ENCODE data around the gene SNRPD3. TPM values are rescaled to one million over a fixed set of nuclear protein-coding genes. Genes with fewer than 3 reads are reported as not detected.

SNRPD3 gene
- total RNA-seq, 1 experiment from 2014 or later = 217 TPM

DNA sequence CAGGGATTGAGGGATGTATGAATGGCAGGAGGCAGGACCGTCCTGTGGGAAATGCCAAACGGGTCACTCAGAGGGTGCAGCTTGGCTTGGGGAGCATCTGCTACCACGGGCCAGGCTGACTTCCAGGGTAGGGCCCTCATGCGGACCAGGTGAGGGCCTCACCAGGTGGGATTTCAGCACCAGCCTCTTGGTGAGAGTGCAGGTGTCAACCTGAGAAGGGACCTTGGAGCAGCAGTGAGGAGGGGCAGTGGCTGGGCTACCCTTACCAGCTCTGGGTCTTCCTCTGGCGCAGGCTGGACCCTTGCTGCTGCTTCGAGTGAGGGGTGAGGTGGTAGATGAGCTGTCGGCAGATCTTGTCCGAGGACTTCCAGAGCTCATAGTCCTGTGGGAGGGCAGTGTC is 32.1 kb downstream of the SNRPD3 start:
- no peak overlapping the region for H2AFZ ChIP-seq (ENCODE audit: low read length)
- no peak overlapping the region for H3K27ac ChIP-seq (ENCODE audit: low read length)
- H3K4me1 ChIP-seq (ENCODE audit: low read length) = peaks cover 10% of the 10 kb centered on the region

DNA sequence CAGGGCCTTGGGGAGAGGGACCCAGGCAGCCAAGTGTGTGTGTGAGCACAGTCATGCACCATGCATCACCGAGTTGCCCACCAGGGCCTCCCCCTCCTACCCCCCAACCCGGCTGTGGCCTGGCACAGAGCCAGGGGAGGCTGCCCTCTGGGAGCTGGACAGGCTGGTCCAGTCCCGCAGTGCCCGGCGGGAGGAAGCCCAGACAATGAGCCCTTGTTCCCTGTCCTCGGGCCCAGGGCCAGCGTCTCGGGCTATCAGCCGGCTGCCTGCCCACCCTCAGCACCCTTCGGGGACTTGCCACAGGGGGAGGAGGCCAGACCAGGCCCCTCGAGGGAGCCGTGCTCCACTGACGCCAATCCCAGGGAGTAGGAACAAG is 32.6 kb downstream of the SNRPD3 start:
- no peaks in the 10 kb centered on the region for H3K27me3 ChIP-seq (ENCODE audit: low read length)
- H2AFZ ChIP-seq (ENCODE audit: low read length) = no peak overlapping the region
- DNase-seq = no peak

More for the DNA sequence above, 32.1 kb downstream of the SNRPD3 start:
- H3K36me3 ChIP-seq (ENCODE audit: insufficient read depth, low read length) = no peaks in the 10 kb centered on the region
- no peak overlapping the region for H3K9ac ChIP-seq (ENCODE audit: low read length)
- no peaks in the 10 kb centered on the region for H3K79me2 ChIP-seq (ENCODE audit: low read length)
- no peaks in the 10 kb centered on the region for H3K9me2 ChIP-seq (replicated peaks; ENCODE audit: insufficient read depth, low read length)
- H3K9me3 ChIP-seq (ENCODE audit: low read length) = no peaks in the 10 kb centered on the region
- no peaks in the 10 kb centered on the region; the same call in 1 of the 2 replicates for H4K20me1 ChIP-seq (ENCODE audit: insufficient read depth, low read depth, low read length)
- no peaks in the 10 kb centered on the region for H3K27me3 ChIP-seq (ENCODE audit: low read length)
- H3K4me2 ChIP-seq (ENCODE audit: low read depth, low read length, poor library complexity, severe bottlenecking) = no peak overlapping the region
- H3K4me3 ChIP-seq (ENCODE audit: low read length) = no peak overlapping the region
- no peak for DNase-seq

DNA sequence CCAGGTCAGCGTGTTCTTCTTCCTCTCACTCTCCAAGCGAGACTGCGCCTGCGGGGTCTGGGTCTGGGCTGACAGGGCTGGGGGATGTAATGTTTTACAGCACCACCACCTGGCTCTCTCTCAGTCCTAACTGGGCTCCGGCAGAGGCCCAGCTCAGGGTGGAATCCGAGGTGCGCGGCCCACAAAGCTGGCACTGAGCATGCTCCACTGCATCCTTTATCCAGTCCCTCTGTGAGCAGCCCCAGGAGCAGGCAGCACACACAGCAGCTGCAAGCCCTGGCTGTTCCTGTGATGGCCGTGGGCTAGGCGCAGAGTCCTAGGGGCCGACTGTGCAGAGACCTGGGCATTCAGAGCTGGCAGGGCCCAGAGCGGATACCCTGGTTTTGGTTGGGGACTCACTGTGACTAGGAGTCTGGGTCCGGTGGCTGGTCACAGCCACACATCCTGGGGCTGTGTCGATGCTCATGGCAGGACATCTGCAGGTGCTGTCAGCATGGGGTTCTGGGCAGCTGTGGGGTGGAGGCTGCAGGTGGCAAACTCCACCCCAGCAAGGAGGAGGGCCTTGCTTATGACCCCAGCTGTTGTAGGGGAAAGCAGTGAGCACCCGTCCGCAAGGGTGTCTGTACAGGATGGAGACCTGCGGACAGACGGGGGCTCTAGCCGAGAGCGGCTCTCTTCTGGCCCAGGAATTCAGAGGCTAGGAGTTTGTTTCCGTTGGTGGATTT is 33.1 kb downstream of the SNRPD3 start:
- H4K20me1 ChIP-seq (ENCODE audit: insufficient read depth, low read depth, low read length) = no peaks in the 10 kb centered on the region; the same call in 1 of the 2 replicates
- H2AFZ ChIP-seq (ENCODE audit: low read length) = no peak overlapping the region
- H3K9me2 ChIP-seq (replicated peaks; ENCODE audit: insufficient read depth, low read length) = no peaks in the 10 kb centered on the region
- H3K9ac ChIP-seq (ENCODE audit: low read length) = no peak overlapping the region
- H3K4me2 ChIP-seq (ENCODE audit: low read depth, low read length, poor library complexity, severe bottlenecking) = no peak overlapping the region
- H3K4me1 ChIP-seq (ENCODE audit: low read length) = peaks cover 13% of the 10 kb centered on the region
- no peaks in the 10 kb centered on the region for H3K9me3 ChIP-seq (ENCODE audit: low read length)
- no peak overlapping the region for H3K4me3 ChIP-seq (ENCODE audit: low read length)
- no peaks in the 10 kb centered on the region for H3K27me3 ChIP-seq (ENCODE audit: low read length)
- H3K27ac ChIP-seq (ENCODE audit: low read length) = no peak overlapping the region
- no peaks in the 10 kb centered on the region for H3K36me3 ChIP-seq (ENCODE audit: insufficient read depth, low read length)
- DNase-seq = no peak
- H3K79me2 ChIP-seq (ENCODE audit: low read length) = no peaks in the 10 kb centered on the region

More for the DNA sequence above, 32.6 kb downstream of the SNRPD3 start:
- H3K79me2 ChIP-seq (ENCODE audit: low read length) = no peaks in the 10 kb centered on the region
- H3K4me2 ChIP-seq (ENCODE audit: low read depth, low read length, poor library complexity, severe bottlenecking) = no peak overlapping the region
- H3K9ac ChIP-seq (ENCODE audit: low read length) = no peak overlapping the region
- H3K9me3 ChIP-seq (ENCODE audit: low read length) = no peaks in the 10 kb centered on the region
- H3K36me3 ChIP-seq (ENCODE audit: insufficient read depth, low read length) = no peaks in the 10 kb centered on the region
- H3K4me3 ChIP-seq (ENCODE audit: low read length) = no peak overlapping the region
- no peaks in the 10 kb centered on the region; the same call in 1 of the 2 replicates for H4K20me1 ChIP-seq (ENCODE audit: insufficient read depth, low read depth, low read length)
- peaks cover 13% of the 10 kb centered on the region for H3K4me1 ChIP-seq (ENCODE audit: low read length)
- H3K27ac ChIP-seq (ENCODE audit: low read length) = no peak overlapping the region
- H3K9me2 ChIP-seq (replicated peaks; ENCODE audit: insufficient read depth, low read length) = no peaks in the 10 kb centered on the region

DNA sequence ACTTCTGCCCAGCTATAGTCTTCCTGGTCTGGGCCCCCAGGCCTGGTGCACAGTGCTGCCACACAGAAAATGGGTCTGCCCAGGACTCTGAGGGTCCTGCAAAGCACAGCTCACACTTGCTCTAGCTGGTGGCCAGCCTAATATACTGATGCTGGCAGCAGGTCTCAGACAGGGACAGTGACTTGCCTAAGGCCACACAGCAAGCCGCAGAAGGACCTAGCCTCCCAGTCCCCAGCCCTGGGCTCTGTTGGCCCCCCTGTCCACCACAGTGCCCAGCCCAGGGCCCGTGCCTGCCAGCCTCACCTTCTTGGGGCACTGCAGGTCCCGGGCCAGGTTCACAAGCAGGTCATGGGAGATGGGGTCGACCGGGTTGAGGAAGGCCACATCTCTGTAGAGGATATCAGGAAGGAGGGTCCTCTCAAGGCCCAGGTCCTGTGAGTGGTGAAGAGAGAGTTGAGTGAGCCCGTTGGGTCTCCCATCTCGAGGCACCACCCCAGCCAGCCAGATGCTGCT is 33.8 kb downstream of the SNRPD3 start:
- Histone ChIP-seq H3K9ac (ENCODE audit: low read length) (no peak overlapping the region), H3K36me3 (ENCODE audit: insufficient read depth, low read length) (no peaks in the 10 kb centered on the region), H3K27me3 (ENCODE audit: low read length) (no peaks in the 10 kb centered on the region), H3K9me2 (replicated peaks; ENCODE audit: insufficient read depth, low read length) (no peaks in the 10 kb centered on the region), H3K79me2 (ENCODE audit: low read length) (no peaks in the 10 kb centered on the region), H2AFZ (ENCODE audit: low read length) (no peak overlapping the region), H3K9me3 (ENCODE audit: low read length) (no peaks in the 10 kb centered on the region), H3K4me3 (ENCODE audit: low read length) (no peak overlapping the region), H3K4me1 (ENCODE audit: low read length) (peaks cover 13% of the 10 kb centered on the region), H4K20me1 (ENCODE audit: insufficient read depth, low read depth, low read length) (no peaks in the 10 kb centered on the region; the same call in 1 of the 2 replicates), H3K27ac (ENCODE audit: low read length) (no peak overlapping the region), H3K4me2 (ENCODE audit: low read depth, low read length, poor library complexity, severe bottlenecking) (no peak overlapping the region)
- DNase-seq = no peak

DNA sequence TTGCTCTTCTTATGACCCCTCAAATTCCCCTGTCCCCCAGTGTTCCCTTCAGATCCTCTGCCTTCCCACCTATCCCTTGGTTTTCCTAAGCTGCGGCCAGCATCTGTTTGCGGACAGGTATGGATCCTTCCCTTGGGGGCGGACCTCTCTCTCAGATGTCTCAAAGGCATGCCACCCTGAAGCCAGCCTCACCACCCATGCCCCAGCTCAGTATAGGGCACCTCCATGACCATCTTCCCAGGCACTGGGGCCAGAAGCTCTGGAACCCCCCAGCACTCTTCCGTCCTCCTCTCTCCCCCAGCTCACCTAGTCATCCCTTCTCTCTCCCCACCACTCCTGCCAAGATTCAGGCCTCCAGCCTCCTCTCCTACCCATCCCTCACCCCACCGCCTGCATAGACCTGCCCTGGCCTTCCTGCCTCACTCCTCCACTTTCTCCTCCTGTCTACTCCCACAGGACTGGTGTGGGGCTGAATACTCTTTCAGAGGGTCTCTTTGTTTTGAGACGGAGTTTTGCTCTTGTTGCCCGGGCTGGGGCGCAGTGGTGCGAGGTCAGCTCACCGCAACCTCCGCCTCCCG is 34.9 kb downstream of the SNRPD3 start:
- Histone ChIP-seq H4K20me1 (ENCODE audit: insufficient read depth, low read depth, low read length) (no peaks in the 10 kb centered on the region; the same call in 1 of the 2 replicates), H3K4me2 (ENCODE audit: low read depth, low read length, poor library complexity, severe bottlenecking) (no peak overlapping the region), H3K9me2 (replicated peaks; ENCODE audit: insufficient read depth, low read length) (no peaks in the 10 kb centered on the region), H3K9ac (ENCODE audit: low read length) (no peak overlapping the region), H3K4me3 (ENCODE audit: low read length) (no peak overlapping the region), H3K4me1 (ENCODE audit: low read length) (peaks cover 13% of the 10 kb centered on the region), H3K27me3 (ENCODE audit: low read length) (no peaks in the 10 kb centered on the region), H3K79me2 (ENCODE audit: low read length) (no peaks in the 10 kb centered on the region), H2AFZ (ENCODE audit: low read length) (no peak overlapping the region), H3K9me3 (ENCODE audit: low read length) (no peaks in the 10 kb centered on the region), H3K27ac (ENCODE audit: low read length) (no peak overlapping the region), H3K36me3 (ENCODE audit: insufficient read depth, low read length) (no peaks in the 10 kb centered on the region)
- DNase-seq = no peak

DNA sequence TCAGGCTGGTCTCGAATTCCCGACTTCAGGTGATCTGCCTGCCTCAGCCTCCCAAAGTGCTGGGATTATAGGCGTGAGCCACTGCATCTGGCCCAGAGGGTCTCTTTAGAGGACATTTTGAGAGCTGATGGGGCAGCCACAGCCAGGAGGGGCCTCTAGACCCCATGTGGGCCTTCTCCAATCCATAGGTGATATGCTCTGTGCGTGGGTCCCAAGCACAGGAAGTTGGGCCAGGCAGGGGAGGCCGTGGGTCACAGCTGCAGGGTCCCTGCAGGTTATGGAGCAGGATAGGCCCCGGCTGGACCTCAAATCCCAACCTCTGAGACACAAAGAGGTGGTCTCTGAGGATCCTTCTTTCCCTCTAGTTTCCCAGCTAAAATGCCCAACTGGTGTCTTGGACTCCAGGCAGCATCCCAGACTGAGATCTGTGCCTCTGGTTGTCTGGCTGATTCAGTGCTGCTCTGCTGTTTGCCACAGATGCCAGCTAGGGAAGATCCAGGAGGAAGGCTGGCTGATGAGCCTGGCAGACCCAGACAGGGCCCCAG is 35.6 kb downstream of the SNRPD3 start:
- H3K36me3 ChIP-seq (ENCODE audit: insufficient read depth, low read length) = no peaks in the 10 kb centered on the region
- no peak overlapping the region for H3K9ac ChIP-seq (ENCODE audit: low read length)
- DNase-seq = peak; percentile 41
- no peaks in the 10 kb centered on the region for H3K9me3 ChIP-seq (ENCODE audit: low read length)
- no peak overlapping the region for H3K4me3 ChIP-seq (ENCODE audit: low read length)
- no peak overlapping the region for H2AFZ ChIP-seq (ENCODE audit: low read length)
- no peaks in the 10 kb centered on the region for H3K9me2 ChIP-seq (replicated peaks; ENCODE audit: insufficient read depth, low read length)
- no peaks in the 10 kb centered on the region for H3K79me2 ChIP-seq (ENCODE audit: low read length)
- peaks cover 13% of the 10 kb centered on the region for H3K4me1 ChIP-seq (ENCODE audit: low read length)
- H4K20me1 ChIP-seq (ENCODE audit: insufficient read depth, low read depth, low read length) = no peaks in the 10 kb centered on the region; the same call in 1 of the 2 replicates
- H3K27me3 ChIP-seq (ENCODE audit: low read length) = no peaks in the 10 kb centered on the region
- H3K27ac ChIP-seq (ENCODE audit: low read length) = no peak overlapping the region
- no peak overlapping the region for H3K4me2 ChIP-seq (ENCODE audit: low read depth, low read length, poor library complexity, severe bottlenecking)

DNA sequence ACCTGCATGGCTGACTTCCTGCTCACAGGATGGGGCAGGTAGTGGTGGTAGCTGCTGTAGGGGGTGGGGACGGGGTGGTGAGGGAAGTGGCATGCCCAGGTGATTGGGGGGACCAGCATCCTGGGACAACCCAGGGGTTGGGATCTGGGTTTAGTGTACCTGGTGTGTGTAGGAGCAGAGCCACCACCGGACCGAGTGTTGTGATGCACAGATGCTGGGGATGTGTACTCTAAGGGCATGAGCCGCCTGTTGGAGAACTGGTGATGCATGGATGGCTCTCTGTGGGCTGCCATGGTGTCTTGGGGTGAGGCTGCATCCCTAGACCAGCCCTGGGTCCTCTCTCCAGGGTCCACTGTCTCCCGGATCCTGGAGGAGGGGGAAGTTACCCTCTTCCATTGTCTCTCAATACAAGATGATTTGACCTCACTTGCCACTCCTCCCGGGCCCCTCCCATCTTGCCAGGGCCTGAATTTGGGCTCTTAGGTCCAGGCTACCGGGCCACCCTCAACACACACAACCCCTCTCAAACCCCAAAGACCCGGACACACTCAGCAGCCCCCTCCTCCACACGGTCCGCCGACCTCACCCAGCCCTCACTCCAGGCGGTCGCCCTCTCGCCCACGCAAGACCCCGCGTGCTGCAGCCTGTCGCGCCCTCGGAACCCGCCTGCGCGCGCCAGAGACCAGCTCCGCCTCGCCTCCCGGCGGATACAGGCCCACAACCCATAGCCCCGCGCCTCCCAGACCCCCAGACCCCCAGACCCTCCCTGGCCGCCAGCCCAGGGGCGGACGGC is 36.5 kb downstream of the SNRPD3 start:
- Histone ChIP-seq H2AFZ (ENCODE audit: low read length) (peak overlapping the region; percentile 56; the same call in 1 of the 2 replicates), H3K36me3 (ENCODE audit: insufficient read depth, low read length) (no peaks in the 10 kb centered on the region), H3K9me3 (ENCODE audit: low read length) (no peaks in the 10 kb centered on the region), H3K4me3 (ENCODE audit: low read length) (peak overlapping the region; percentile 73), H3K9me2 (replicated peaks; ENCODE audit: insufficient read depth, low read length) (no peaks in the 10 kb centered on the region), H4K20me1 (ENCODE audit: insufficient read depth, low read depth, low read length) (no peaks in the 10 kb centered on the region; the same call in 1 of the 2 replicates), H3K4me2 (ENCODE audit: low read depth, low read length, poor library complexity, severe bottlenecking) (peak overlapping the region; percentile 91), H3K27ac (ENCODE audit: low read length) (no peak overlapping the region), H3K4me1 (ENCODE audit: low read length) (peaks cover 13% of the 10 kb centered on the region), H3K27me3 (ENCODE audit: low read length) (no peaks in the 10 kb centered on the region), H3K9ac (ENCODE audit: low read length) (peak overlapping the region; percentile 74), H3K79me2 (ENCODE audit: low read length) (no peaks in the 10 kb centered on the region)
- peak; percentile 44 for DNase-seq
